Activated CD8-positive, alpha-beta T cell treated with anti-CD3 and anti-CD28 coated beads for 36 hours (primary cell): ENCODE measurements around the gene PALLD. TPM values are rescaled to one million over a fixed set of nuclear protein-coding genes. Genes with fewer than 3 reads are reported as not detected.

ENCODE experiments used
- ATAC-seq: fragments of 200-7000 bp; cut with Tn5 transposase; one replicate; pipeline ENCODE4 v1.10.0; 2021; ENCODE audit warnings: mild to moderate bottlenecking, moderate library complexity
- CTCF ChIA-PET: fragments of 350-600 bp; sonication (Branson Sonifier 250); formaldehyde crosslinking; loops from one replicate; lab custom pipeline; 2021; ENCODE audit warnings: antibody characterized with exemption; lab: Charles Lee
- POLR2A ChIA-PET: fragments of 350-600 bp; sonication (Branson Sonifier 250); formaldehyde crosslinking; loops from one replicate; lab custom pipeline; 2021; ENCODE audit warnings: antibody characterized with exemption; lab: Charles Lee
- DNase-seq: peaks from one replicate; pipeline ENCODE4 v3.0.0-alpha.2; 2020
- H3K27ac Mint-ChIP-seq: one replicate; pipeline ENCODE4 v1.8.0; 2021; ENCODE audit warnings: mild to moderate bottlenecking, mixed read lengths
- H3K27me3 Mint-ChIP-seq: one replicate; pipeline ENCODE4 v1.8.0; 2021; ENCODE audit warnings: mixed read lengths
- H3K36me3 Mint-ChIP-seq: one replicate; pipeline ENCODE4 v1.8.0; 2021; ENCODE audit warnings: low read depth, mixed read lengths
- H3K4me1 Mint-ChIP-seq: one replicate; pipeline ENCODE4 v1.8.0; 2021; ENCODE audit warnings: low read depth, mixed read lengths
- H3K4me3 Mint-ChIP-seq: one replicate; pipeline ENCODE4 v1.8.0; 2021; ENCODE audit warnings: mild to moderate bottlenecking, moderate library complexity, mixed read lengths
- H3K9me3 Mint-ChIP-seq: one replicate; pipeline ENCODE4 v1.8.0; 2021; ENCODE audit warnings: mixed read lengths
- intact Hi-C: fragments of 100-400 bp; cut with micrococcal nuclease; formaldehyde crosslinking; loops from one replicate; pipeline ENCODE4 v1.10.0; 2022
- total RNA-seq, 2 experiments: library from RNA; stranded (reverse); gene quantifications; one replicate each; pipeline ENCODE4 v1.2.3, GENCODE V29; 2021
- TF ChIP-seq, protein P1 (sequence below): fragments of 200-600 bp; IDR thresholded peaks from one replicate; pipeline ENCODE4 v1.8.0; 2022; ENCODE audit warnings: antibody characterized with exemption, mild to moderate bottlenecking

The PALLD gene
- total RNA-seq, 2 experiments from 2014 or later, result 0.41 to 0.60 TPM

GRCh38 chr4:168636506-168637196 is 139.8 kb downstream of the PALLD start:
- H3K27me3 Mint-ChIP-seq, result peaks cover 26% of the 10 kb centered on the region
- H3K36me3 Mint-ChIP-seq, result no peaks in the 10 kb centered on the region
- peaks cover 4% of the 10 kb centered on the region for H3K4me1 Mint-ChIP-seq
- CTCF ChIA-PET, result no interaction called here
- no peak overlapping the region for H3K4me3 Mint-ChIP-seq
- DNase-seq (no peak), ATAC-seq (no peak)
- TF ChIP-seq, protein P1, sequence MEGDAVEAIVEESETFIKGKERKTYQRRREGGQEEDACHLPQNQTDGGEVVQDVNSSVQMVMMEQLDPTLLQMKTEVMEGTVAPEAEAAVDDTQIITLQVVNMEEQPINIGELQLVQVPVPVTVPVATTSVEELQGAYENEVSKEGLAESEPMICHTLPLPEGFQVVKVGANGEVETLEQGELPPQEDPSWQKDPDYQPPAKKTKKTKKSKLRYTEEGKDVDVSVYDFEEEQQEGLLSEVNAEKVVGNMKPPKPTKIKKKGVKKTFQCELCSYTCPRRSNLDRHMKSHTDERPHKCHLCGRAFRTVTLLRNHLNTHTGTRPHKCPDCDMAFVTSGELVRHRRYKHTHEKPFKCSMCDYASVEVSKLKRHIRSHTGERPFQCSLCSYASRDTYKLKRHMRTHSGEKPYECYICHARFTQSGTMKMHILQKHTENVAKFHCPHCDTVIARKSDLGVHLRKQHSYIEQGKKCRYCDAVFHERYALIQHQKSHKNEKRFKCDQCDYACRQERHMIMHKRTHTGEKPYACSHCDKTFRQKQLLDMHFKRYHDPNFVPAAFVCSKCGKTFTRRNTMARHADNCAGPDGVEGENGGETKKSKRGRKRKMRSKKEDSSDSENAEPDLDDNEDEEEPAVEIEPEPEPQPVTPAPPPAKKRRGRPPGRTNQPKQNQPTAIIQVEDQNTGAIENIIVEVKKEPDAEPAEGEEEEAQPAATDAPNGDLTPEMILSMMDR, result no peak
- intact Hi-C loops, result no loop called here
- POLR2A ChIA-PET, result no interaction called here
- no peak overlapping the region for H3K27ac Mint-ChIP-seq
- H3K9me3 Mint-ChIP-seq, result no peaks in the 10 kb centered on the region

GRCh38 chr4:168637872-168638756 is 141.3 kb downstream of the PALLD start:
- ATAC-seq (no peak), DNase-seq (no peak)
- no peaks in the 10 kb centered on the region for H3K4me1 Mint-ChIP-seq
- no peaks in the 10 kb centered on the region for H3K9me3 Mint-ChIP-seq
- TF ChIP-seq, protein P1, result no peak
- intact Hi-C loops, result no loop called here
- peaks cover 17% of the 10 kb centered on the region for H3K27me3 Mint-ChIP-seq
- ChIA-PET POLR2A (no interaction called here), CTCF (no interaction called here)
- H3K27ac Mint-ChIP-seq, result no peak overlapping the region
- no peaks in the 10 kb centered on the region for H3K36me3 Mint-ChIP-seq
- H3K4me3 Mint-ChIP-seq, result no peak overlapping the region

GRCh38 chr4:168639914-168640313 is 143.1 kb downstream of the PALLD start:
- CTCF ChIA-PET, result no interaction called here
- Mint-ChIP-seq H3K36me3 (no peaks in the 10 kb centered on the region), H3K27ac (no peak overlapping the region), H3K9me3 (no peaks in the 10 kb centered on the region), H3K4me3 (no peak overlapping the region), H3K27me3 (peaks cover 17% of the 10 kb centered on the region), H3K4me1 (no peaks in the 10 kb centered on the region)
- no peak for DNase-seq
- intact Hi-C loops, result no loop called here
- TF ChIP-seq, protein P1, result no peak
- no peak for ATAC-seq
- POLR2A ChIA-PET, result no interaction called here

GRCh38 chr4:168641811-168642140 is 144.9 kb downstream of the PALLD start:
- ChIA-PET POLR2A (no interaction called here), CTCF (no interaction called here)
- intact Hi-C loops, result no loop called here
- no peak for DNase-seq
- Mint-ChIP-seq H3K9me3 (no peaks in the 10 kb centered on the region), H3K27ac (no peak overlapping the region), H3K36me3 (no peaks in the 10 kb centered on the region), H3K4me1 (no peaks in the 10 kb centered on the region), H3K4me3 (no peak overlapping the region), H3K27me3 (peaks cover 11% of the 10 kb centered on the region)
- TF ChIP-seq, protein P1, result no peak
- ATAC-seq, result no peak

DNA sequence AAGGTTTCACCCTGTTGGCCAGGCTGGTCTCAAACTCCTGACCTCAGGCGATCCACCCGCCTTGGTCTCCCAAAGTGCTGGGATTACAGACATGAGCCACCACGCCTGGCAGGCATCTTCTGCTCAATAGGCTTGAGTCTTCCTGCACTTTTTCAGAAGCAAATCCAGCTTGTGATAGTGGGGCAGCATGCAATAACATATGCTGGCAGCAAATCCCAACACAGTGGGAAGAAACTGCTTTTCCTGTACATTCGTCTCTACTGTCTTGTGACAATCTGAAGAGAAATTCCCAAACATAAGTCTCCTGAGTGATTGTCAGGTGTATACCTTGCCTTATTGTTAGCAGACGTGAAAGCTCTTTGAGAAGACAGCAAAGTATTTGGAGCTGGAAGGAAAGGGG is 145.7 kb downstream of the PALLD start:
- H3K9me3 Mint-ChIP-seq, result no peaks in the 10 kb centered on the region
- H3K4me3 Mint-ChIP-seq, result no peak overlapping the region
- TF ChIP-seq, protein P1, result no peak
- ATAC-seq (no peak), DNase-seq (no peak)
- CTCF ChIA-PET, result no interaction called here
- POLR2A ChIA-PET, result no interaction called here
- H3K27me3 Mint-ChIP-seq, result peaks cover 11% of the 10 kb centered on the region
- H3K27ac Mint-ChIP-seq, result no peak overlapping the region
- intact Hi-C loops, result no loop called here
- H3K4me1 Mint-ChIP-seq, result no peaks in the 10 kb centered on the region
- no peaks in the 10 kb centered on the region for H3K36me3 Mint-ChIP-seq
